ENCODE measurements around the gene DPP9.
"Not testable (repeated sequence)": the region's sequence is repeated elsewhere in the genome, so short reads cannot be mapped to it uniquely, and the experiment has no call there.

Gene DPP9

DNA sequence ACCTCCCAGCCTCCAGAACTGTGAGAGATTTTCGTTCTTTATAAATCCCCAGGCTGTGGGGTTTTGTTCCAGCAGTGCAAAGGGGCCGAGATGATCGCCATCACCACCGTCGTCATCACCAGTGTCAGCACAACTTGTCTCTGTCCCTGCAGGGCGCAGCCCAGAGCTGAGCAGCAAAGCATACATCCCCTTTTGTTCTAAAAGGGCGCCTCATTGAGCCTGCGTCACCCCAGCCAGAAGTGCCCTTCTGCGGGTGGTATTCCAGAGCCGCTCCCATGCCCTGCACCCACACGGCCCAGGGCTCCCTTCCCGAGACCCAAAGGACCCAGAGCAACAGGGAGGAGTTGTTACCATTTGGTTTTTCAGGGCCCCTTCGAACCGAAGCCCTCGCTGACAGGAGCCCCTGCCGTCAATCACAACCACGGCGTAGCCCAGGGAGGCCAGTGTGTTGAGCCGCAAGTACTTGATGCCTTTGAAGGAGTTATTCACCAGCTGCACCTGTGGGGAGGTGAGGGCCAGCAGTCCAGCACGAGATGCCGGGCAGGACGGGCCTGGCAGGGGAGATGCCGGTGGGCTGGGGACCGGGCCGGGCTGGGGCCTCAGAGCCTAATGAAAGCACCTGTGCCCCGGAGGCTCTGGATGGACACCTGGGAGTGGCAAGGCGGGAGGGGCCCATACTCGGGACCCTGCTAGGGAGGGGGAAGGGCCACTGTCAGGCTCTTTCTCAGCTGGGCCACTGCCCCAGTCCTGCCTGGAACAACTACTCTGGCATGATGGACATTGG lies 39.1 kb downstream of the DPP9 start:
- no peaks in the 10 kb centered on the region for H3K27me3 ChIP-seq (ENCODE audit: insufficient read depth, low read length, poor library complexity, severe bottlenecking)
- no peak overlapping the region for H3K9ac ChIP-seq (ENCODE audit: low read depth, low read length, poor library complexity, severe bottlenecking)
- H3K79me2 ChIP-seq (ENCODE audit: insufficient read depth, low read length), result no peaks in the 10 kb centered on the region
- no peak overlapping the region for H3K4me2 ChIP-seq (ENCODE audit: low read depth, low read length, poor library complexity, severe bottlenecking)
- no peak overlapping the region for H2AFZ ChIP-seq (ENCODE audit: low read length)
- H3K36me3 ChIP-seq (ENCODE audit: insufficient read depth, low read length), result peaks cover 28% of the 10 kb centered on the region; the same call in 1 of the 2 replicates
- H3K9me3 ChIP-seq (ENCODE audit: insufficient read depth, low read depth, low read length), result no peaks in the 10 kb centered on the region
- H3K4me3 ChIP-seq (ENCODE audit: low read length, poor library complexity, severe bottlenecking), result no peak overlapping the region
- no peak for TF ChIP-seq EZH2phosphoT487 (IDR thresholded peaks at IDR 0.05; ENCODE audit: borderline replicate concordance)
- TF ChIP-seq CTCF (conservative IDR thresholded peaks at IDR 0.05; ENCODE audit: low read length), result no peak
- no peaks in the 10 kb centered on the region for H3K9me2 ChIP-seq (replicated peaks; ENCODE audit: low read depth, low read length)
- no peaks in the 10 kb centered on the region for H3K4me1 ChIP-seq (ENCODE audit: insufficient read depth, low read length, poor library complexity, severe bottlenecking)
- H3F3A ChIP-seq (ENCODE audit: low read depth), result no peaks in the 10 kb centered on the region
- no peaks in the 10 kb centered on the region for H4K20me1 ChIP-seq (ENCODE audit: insufficient read depth, low read length, poor library complexity, severe bottlenecking)

- Histone ChIP-seq H3K4me3 (ENCODE audit: low read length, poor library complexity, severe bottlenecking) (no peak overlapping the region), H3K79me2 (ENCODE audit: insufficient read depth, low read length) (no peaks in the 10 kb centered on the region), H3K27me3 (ENCODE audit: insufficient read depth, low read length, poor library complexity, severe bottlenecking) (no peaks in the 10 kb centered on the region), H2AFZ (ENCODE audit: low read length) (no peak overlapping the region), H3K4me2 (ENCODE audit: low read depth, low read length, poor library complexity, severe bottlenecking) (no peak overlapping the region), H3K4me1 (ENCODE audit: insufficient read depth, low read length, poor library complexity, severe bottlenecking) (no peaks in the 10 kb centered on the region), H3K9ac (ENCODE audit: low read depth, low read length, poor library complexity, severe bottlenecking) (no peak overlapping the region), H3K36me3 (ENCODE audit: insufficient read depth, low read length) (peaks cover 18% of the 10 kb centered on the region; the same call in 1 of the 2 replicates), H3K9me3 (ENCODE audit: insufficient read depth, low read depth, low read length) (no peaks in the 10 kb centered on the region), H3K9me2 (replicated peaks; ENCODE audit: low read depth, low read length) (no peaks in the 10 kb centered on the region), H3F3A (ENCODE audit: low read depth) (no peaks in the 10 kb centered on the region), H4K20me1 (ENCODE audit: insufficient read depth, low read length, poor library complexity, severe bottlenecking) (no peaks in the 10 kb centered on the region)
- TF ChIP-seq CTCF (conservative IDR thresholded peaks at IDR 0.05; ENCODE audit: low read length) (no peak), EZH2phosphoT487 (IDR thresholded peaks at IDR 0.05; ENCODE audit: borderline replicate concordance) (no peak)
These were observed 41.0 kb downstream of the DPP9 start for GRCh38 chr19:4682417-4683200.

GRCh38 chr19:4680021-4680420 lies 43.6 kb downstream of the DPP9 start:
- not testable (repeated sequence) for H3K4me1 ChIP-seq (ENCODE audit: insufficient read depth, low read length, poor library complexity, severe bottlenecking); H3K9me3 ChIP-seq (ENCODE audit: insufficient read depth, low read depth, low read length); H3K27me3 ChIP-seq (ENCODE audit: insufficient read depth, low read length, poor library complexity, severe bottlenecking); H3F3A ChIP-seq (ENCODE audit: low read depth); H3K9ac ChIP-seq (ENCODE audit: low read depth, low read length, poor library complexity, severe bottlenecking); H3K4me2 ChIP-seq (ENCODE audit: low read depth, low read length, poor library complexity, severe bottlenecking); H3K79me2 ChIP-seq (ENCODE audit: insufficient read depth, low read length); H3K4me3 ChIP-seq (ENCODE audit: low read length, poor library complexity, severe bottlenecking); H3K36me3 ChIP-seq (ENCODE audit: insufficient read depth, low read length); H4K20me1 ChIP-seq (ENCODE audit: insufficient read depth, low read length, poor library complexity, severe bottlenecking); H3K9me2 ChIP-seq (replicated peaks; ENCODE audit: low read depth, low read length); H2AFZ ChIP-seq (ENCODE audit: low read length)
